Liver (tissue), 9 donors: ENCODE measurements around the gene ZYG11B. TPM values are rescaled to one million over a fixed set of nuclear protein-coding genes. Genes with fewer than 3 reads are reported as not detected.

Experiments used
- DNase-seq: peaks from one replicate; pipeline ENCODE4 v3.0.0-alpha.2; 2017; ENCODE audit warnings: low spot score
- H3K27ac ChIP-seq, 2 donors: one replicate each; pipeline ENCODE4 v1.7.0; 2013; ENCODE audit warnings: inconsistent platforms in 2 of 2, low read length in 2 of 2, control low read depth in 1 of 2, low read depth in 1 of 2, mild to moderate bottlenecking in 1 of 2
- H3K27me3 ChIP-seq, 4 donors: one replicate each; pipeline versions ENCODE4 v1.6.1 to v1.7.0; 2013; ENCODE audit warnings: low read length in 3 of 4, inconsistent platforms in 1 of 4, mild to moderate bottlenecking in 1 of 4, moderate library complexity in 1 of 4; ENCODE audit not compliant: control insufficient read depth in 4 of 4, insufficient read depth in 4 of 4
- H3K36me3 ChIP-seq, 4 donors: one replicate each; pipeline versions ENCODE4 v1.6.1 to v1.7.0; 2013; ENCODE audit warnings: low read length in 3 of 4, mild to moderate bottlenecking in 3 of 4, low read depth in 1 of 4, moderate library complexity in 1 of 4; ENCODE audit not compliant: control insufficient read depth in 4 of 4, insufficient read depth in 3 of 4
- H3K4me1 ChIP-seq, 4 donors: one replicate each; pipeline versions ENCODE4 v1.6.1 to v1.7.0; 2013; ENCODE audit warnings: low read length in 3 of 4, mild to moderate bottlenecking in 3 of 4, moderate library complexity in 1 of 4; ENCODE audit not compliant: control insufficient read depth in 4 of 4, insufficient read depth in 4 of 4
- H3K4me3 ChIP-seq, 3 donors: one replicate each; pipeline versions ENCODE4 v1.6.1 to v1.7.0; 2013; ENCODE audit warnings: low read length in 3 of 3, control low read depth in 1 of 3, low read depth in 1 of 3, mild to moderate bottlenecking in 1 of 3
- H3K9ac ChIP-seq, 2 donors: one replicate each; pipeline ENCODE4 v1.7.0; 2013; ENCODE audit warnings: low read length in 2 of 2, mild to moderate bottlenecking in 2 of 2, moderate library complexity in 2 of 2, control low read depth in 1 of 2, low read depth in 1 of 2
- H3K9me3 ChIP-seq, 4 donors: one replicate each; pipeline versions ENCODE4 v1.6.1 to v1.7.0; 2013; ENCODE audit warnings: low read length in 3 of 4; ENCODE audit not compliant: control insufficient read depth in 4 of 4
- EGR1 ChIP-seq, 2 donors: IDR thresholded peaks; 2 replicates each; pipeline ENCODE4 v1.6.1; 2016 to 2018; ENCODE audit warnings: antibody characterized with exemption in 2 of 2, low read depth in 2 of 2
- FOXA2 ChIP-seq: IDR thresholded peaks from 2 replicates; pipeline ENCODE4 v1.6.1; 2016; ENCODE audit warnings: antibody characterized with exemption
- HNF4A ChIP-seq, 2 donors: conservative IDR thresholded peaks; 2 replicates each; pipeline ENCODE4 v1.6.1; 2016; ENCODE audit warnings: antibody characterized with exemption in 2 of 2, mild to moderate bottlenecking in 2 of 2
- JUND ChIP-seq, 2 donors: IDR thresholded peaks; 2 replicates each; pipeline ENCODE4 v1.6.1; 2016; ENCODE audit warnings: antibody characterized with exemption in 2 of 2
- RAD21 ChIP-seq, 2 donors: IDR thresholded peaks; 2 replicates each; pipeline ENCODE4 v1.6.1; 2016; ENCODE audit warnings: antibody characterized with exemption in 2 of 2, mild to moderate bottlenecking in 2 of 2
- RXRA ChIP-seq, 2 donors: IDR thresholded peaks; 2 replicates each; pipeline ENCODE4 v1.6.1; 2017 to 2018; ENCODE audit warnings: antibody characterized with exemption in 2 of 2, mild to moderate bottlenecking in 1 of 2
- SP1 ChIP-seq: IDR thresholded peaks from 2 replicates; pipeline ENCODE4 v1.6.1; 2018; ENCODE audit warnings: antibody characterized with exemption, mild to moderate bottlenecking
- YY1 ChIP-seq: IDR thresholded peaks from 2 replicates; pipeline ENCODE4 v1.6.1; 2016; ENCODE audit warnings: antibody characterized with exemption, mild to moderate bottlenecking
- WGBS: extraction: QIAGEN DNeasy Blood & Tissue Kit; methylation state at CpG from one replicate; pipeline ENCODE4 v1.1.7; 2013; 5-methylcytosine and 5-hydroxymethylcytosine counted together
- polyA plus RNA-seq, 2 donors: library from polyadenylated mRNA; stranded (reverse) in 1 of 2; unstranded in 1 of 2; fragments of 200-250 nt in 1 of 2; fragments of >200 nt in 1 of 2; fragmentation: Nextera tagmentation in 1 of 2; extraction: Ambion mirVana in 1 of 2; gene quantifications; one replicate each; pipeline versions ENCODE4 v1.2.1 to v1.2.3, GENCODE V29; 2013 to 2015
- total RNA-seq, 2 donors: library from RNA; depleted of rRNA; stranded (reverse); fragments of >200 nt; gene quantifications; one replicate each; pipeline ENCODE4 v1.2.3, GENCODE V29; 2014
- TF ChIP-seq, protein P1 (sequence below): IDR thresholded peaks from 2 replicates; pipeline ENCODE4 v1.6.1; 2016; ENCODE audit warnings: antibody characterized with exemption
- TF ChIP-seq, protein P2 (sequence below): fragments of 150-350 bp; IDR thresholded peaks from 2 replicates; pipeline ENCODE4 v1.5.1; 2017; ENCODE audit warnings: improper control_type of control experiment, low read depth, low read length; ENCODE audit not compliant: missing input control
- TF ChIP-seq, protein P3 (sequence below): IDR thresholded peaks from 2 replicates; pipeline ENCODE4 v1.6.1; 2016; ENCODE audit warnings: antibody characterized with exemption, mild to moderate bottlenecking
- donor health status: healthy.
- donor health status: healthy.
- donor health status: healthy.
- donor health status: healthy.
- donor health status: healthy.

ZYG11B gene
- total and polyA plus RNA-seq, 4 donors, result 6.1 to 111 (median 15.5) TPM

DNA sequence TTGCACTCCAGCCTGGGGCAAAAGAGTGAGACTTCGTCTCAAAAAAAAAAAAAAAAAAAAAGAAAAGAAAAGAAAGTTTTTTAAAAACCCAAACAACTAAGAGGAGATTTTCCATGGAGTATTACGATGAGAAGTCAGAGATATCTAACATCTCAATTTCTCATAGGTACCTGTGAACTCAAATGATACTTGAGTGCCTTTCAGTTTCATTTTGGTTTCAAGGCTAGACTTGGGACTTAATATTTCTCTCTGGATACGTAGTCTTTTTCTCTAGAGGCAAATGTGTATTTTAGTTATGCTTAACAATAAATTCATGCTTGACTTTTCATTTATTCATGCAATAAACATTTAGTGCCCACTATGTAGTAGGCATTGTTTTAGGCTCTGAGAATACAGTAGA is 15.0 kb downstream of the ZYG11B start:
- Histone ChIP-seq H3K36me3 (no peaks in the 10 kb centered on the region), H3K27ac (peak overlapping the region; percentile 3 to 48)

DNA sequence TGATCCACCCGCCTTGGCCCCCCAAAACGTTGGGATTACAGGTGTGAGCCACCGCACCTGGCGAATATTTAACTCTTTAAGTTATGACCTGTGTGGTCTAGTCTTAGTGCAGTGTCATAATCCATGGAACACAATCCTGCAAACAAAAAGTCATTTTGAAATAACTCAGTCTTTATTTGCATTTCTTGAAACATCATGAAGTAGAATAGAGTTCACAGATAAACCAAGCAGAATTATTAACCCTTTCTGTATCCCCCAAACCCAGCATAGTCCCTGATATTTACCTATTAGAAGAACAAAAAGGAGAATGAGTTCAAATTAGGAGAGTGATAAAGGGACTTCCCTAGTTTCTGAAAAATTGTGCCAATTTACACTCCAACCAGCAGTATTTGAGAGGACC is 19.9 kb downstream of the ZYG11B start:
- DNase-seq, result no peak
- Histone ChIP-seq H3K4me1 (peaks cover 3 to 43% (median 32%) of the 10 kb centered on the region in 4 donors), H3K36me3 (no peaks in the 10 kb centered on the region), H3K27ac (peak overlapping the region in 1 of 2 donors; percentile 46), H3K9ac (no peak overlapping the region), H3K9me3 (no peaks in the 10 kb centered on the region), H3K4me3 (peak overlapping the region in 1 of 3 donors; percentile 5), H3K27me3 (no peaks in the 10 kb centered on the region)
- TF ChIP-seq HNF4A (conservative IDR thresholded peaks at IDR 0.05) (peak; percentile 33 to 48), SP1 (peak; percentile 60), RAD21 (IDR thresholded peaks at IDR 0.05) (peak in 1 of 2 donors; percentile 29), YY1 (peak; percentile 49), FOXA2 (peak; percentile 21), RXRA (IDR thresholded peaks at IDR 0.05) (peak; percentile 69 to 84), JUND (IDR thresholded peaks at IDR 0.05) (no peak)
- TF ChIP-seq, protein P1, sequence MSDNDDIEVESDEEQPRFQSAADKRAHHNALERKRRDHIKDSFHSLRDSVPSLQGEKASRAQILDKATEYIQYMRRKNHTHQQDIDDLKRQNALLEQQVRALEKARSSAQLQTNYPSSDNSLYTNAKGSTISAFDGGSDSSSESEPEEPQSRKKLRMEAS, result no peak
- WGBS, result 33% methylated on average over 4 of the region's 4 CpGs

More for the DNA sequence above, 15.0 kb downstream of the ZYG11B start:
- Histone ChIP-seq H3K4me3 (no peak overlapping the region), H3K27me3 (no peaks in the 10 kb centered on the region), H3K9me3 (no peaks in the 10 kb centered on the region), H3K9ac (no peak overlapping the region), H3K4me1 (peaks cover 13 to 42% (median 31%) of the 10 kb centered on the region in 4 donors)
- TF ChIP-seq HNF4A (conservative IDR thresholded peaks at IDR 0.05) (peak; percentile 12 to 28), EGR1 (IDR thresholded peaks at IDR 0.05; ENCODE audit: low read depth in 2 of 2) (no peak), RXRA (IDR thresholded peaks at IDR 0.05) (peak in 1 of 2 donors; percentile 32)
- TF ChIP-seq, protein P1, result no peak
- no peak for DNase-seq
- WGBS, result 31% methylated on average over 3 of the region's 3 CpGs

DNA sequence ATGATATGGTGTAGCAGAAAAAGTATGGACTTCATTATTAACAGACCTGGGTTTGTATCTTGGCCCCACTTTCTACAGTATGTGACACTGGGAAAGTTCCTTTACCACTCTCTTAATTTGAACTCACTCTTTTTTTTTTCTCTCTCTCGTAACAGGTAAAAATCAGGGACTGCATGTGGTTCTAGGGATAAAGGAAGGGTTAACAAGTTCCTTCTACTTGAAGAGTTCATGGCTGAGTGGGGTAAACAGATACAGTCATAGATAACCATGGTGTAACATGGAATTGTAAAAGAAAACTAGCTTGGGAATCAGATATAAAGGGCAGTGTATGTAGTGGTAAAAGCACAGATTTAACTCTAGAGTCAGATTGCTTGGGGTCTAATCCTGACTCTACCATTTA is 21.2 kb downstream of the ZYG11B start:
- H3K9ac ChIP-seq, result no peak overlapping the region
- H3K4me3 ChIP-seq, result no peak overlapping the region
- no peaks in the 10 kb centered on the region for H3K36me3 ChIP-seq
- 62% methylated on average over 1 of the region's 1 CpG for WGBS
- peaks cover 3 to 43% (median 30%) of the 10 kb centered on the region in 4 donors for H3K4me1 ChIP-seq
- peak overlapping the region in 1 of 2 donors; percentile 35 for H3K27ac ChIP-seq
- no peaks in the 10 kb centered on the region for H3K9me3 ChIP-seq
- TF ChIP-seq, protein P2, sequence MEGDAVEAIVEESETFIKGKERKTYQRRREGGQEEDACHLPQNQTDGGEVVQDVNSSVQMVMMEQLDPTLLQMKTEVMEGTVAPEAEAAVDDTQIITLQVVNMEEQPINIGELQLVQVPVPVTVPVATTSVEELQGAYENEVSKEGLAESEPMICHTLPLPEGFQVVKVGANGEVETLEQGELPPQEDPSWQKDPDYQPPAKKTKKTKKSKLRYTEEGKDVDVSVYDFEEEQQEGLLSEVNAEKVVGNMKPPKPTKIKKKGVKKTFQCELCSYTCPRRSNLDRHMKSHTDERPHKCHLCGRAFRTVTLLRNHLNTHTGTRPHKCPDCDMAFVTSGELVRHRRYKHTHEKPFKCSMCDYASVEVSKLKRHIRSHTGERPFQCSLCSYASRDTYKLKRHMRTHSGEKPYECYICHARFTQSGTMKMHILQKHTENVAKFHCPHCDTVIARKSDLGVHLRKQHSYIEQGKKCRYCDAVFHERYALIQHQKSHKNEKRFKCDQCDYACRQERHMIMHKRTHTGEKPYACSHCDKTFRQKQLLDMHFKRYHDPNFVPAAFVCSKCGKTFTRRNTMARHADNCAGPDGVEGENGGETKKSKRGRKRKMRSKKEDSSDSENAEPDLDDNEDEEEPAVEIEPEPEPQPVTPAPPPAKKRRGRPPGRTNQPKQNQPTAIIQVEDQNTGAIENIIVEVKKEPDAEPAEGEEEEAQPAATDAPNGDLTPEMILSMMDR, result no peak
- peak in 1 of 2 donors; percentile 2 for TF ChIP-seq HNF4A (conservative IDR thresholded peaks at IDR 0.05)
- TF ChIP-seq, protein P3, sequence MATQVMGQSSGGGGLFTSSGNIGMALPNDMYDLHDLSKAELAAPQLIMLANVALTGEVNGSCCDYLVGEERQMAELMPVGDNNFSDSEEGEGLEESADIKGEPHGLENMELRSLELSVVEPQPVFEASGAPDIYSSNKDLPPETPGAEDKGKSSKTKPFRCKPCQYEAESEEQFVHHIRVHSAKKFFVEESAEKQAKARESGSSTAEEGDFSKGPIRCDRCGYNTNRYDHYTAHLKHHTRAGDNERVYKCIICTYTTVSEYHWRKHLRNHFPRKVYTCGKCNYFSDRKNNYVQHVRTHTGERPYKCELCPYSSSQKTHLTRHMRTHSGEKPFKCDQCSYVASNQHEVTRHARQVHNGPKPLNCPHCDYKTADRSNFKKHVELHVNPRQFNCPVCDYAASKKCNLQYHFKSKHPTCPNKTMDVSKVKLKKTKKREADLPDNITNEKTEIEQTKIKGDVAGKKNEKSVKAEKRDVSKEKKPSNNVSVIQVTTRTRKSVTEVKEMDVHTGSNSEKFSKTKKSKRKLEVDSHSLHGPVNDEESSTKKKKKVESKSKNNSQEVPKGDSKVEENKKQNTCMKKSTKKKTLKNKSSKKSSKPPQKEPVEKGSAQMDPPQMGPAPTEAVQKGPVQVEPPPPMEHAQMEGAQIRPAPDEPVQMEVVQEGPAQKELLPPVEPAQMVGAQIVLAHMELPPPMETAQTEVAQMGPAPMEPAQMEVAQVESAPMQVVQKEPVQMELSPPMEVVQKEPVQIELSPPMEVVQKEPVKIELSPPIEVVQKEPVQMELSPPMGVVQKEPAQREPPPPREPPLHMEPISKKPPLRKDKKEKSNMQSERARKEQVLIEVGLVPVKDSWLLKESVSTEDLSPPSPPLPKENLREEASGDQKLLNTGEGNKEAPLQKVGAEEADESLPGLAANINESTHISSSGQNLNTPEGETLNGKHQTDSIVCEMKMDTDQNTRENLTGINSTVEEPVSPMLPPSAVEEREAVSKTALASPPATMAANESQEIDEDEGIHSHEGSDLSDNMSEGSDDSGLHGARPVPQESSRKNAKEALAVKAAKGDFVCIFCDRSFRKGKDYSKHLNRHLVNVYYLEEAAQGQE, result peak; percentile 21
- TF ChIP-seq SP1, result no peak
- TF ChIP-seq RAD21 (IDR thresholded peaks at IDR 0.05), result no peak
- DNase-seq, result no peak
- no peaks in the 10 kb centered on the region for H3K27me3 ChIP-seq
